ENCODE results near the gene ARFGAP1. TPM values are rescaled to one million over a fixed set of nuclear protein-coding genes. Genes with fewer than 3 reads are reported as not detected.

Gene ARFGAP1
- total and polyA plus RNA-seq, 2 donors (not counting 3 experiments of a cell fraction or from before 2014, with no cell fraction given) = 93.7 to 126 TPM

GRCh38 chr20:63284083-63284440 lies 11.4 kb downstream of the ARFGAP1 start:
- Histone ChIP-seq H3K27me3 (ENCODE audit: control insufficient read depth in 2 of 2, insufficient read depth in 2 of 2, low read length in 2 of 2) (no peaks in the 10 kb centered on the region), H3K4me1 (ENCODE audit: control insufficient read depth, extremely low read depth, insufficient read depth, low read length) (no peaks in the 10 kb centered on the region), H3K27ac (ENCODE audit: insufficient read depth, low read depth, low read length) (no peak overlapping the region), H3K9me3 (replicated peaks; ENCODE audit: control insufficient read depth, insufficient read depth, low read length) (no peaks in the 10 kb centered on the region), H3K9ac (replicated peaks; ENCODE audit: extremely low read depth, insufficient read depth, low read length) (no peak overlapping the region), H4K20me1 (replicated peaks; ENCODE audit: control insufficient read depth, extremely low read depth, insufficient read depth, low read length) (no peaks in the 10 kb centered on the region), H2AFZ (ENCODE audit: low read depth, low read length) (no peak overlapping the region), H3K9me1 (replicated peaks; ENCODE audit: control insufficient read depth, extremely low read depth, insufficient read depth, low read length) (no peaks in the 10 kb centered on the region), H3K4me2 (ENCODE audit: insufficient read depth, low read length) (no peak overlapping the region), H3K36me3 (ENCODE audit: control insufficient read depth in 2 of 2, extremely low read depth in 1 of 2, insufficient read depth in 2 of 2, low read length in 2 of 2) (peaks cover 7 to 49% of the 10 kb centered on the region in 2 experiments), H3K79me2 (ENCODE audit: control insufficient read depth, insufficient read depth, low read length) (no peaks in the 10 kb centered on the region), H3K4me3 (replicated peaks in 1 of 3; ENCODE audit: insufficient read depth in 1 of 3, low read depth in 1 of 3, low read length in 3 of 3) (no peak overlapping the region)
- CTCF ChIA-PET = interaction anchor here (0.8 to 2.0 kb wide), 3 partner anchors 11 to 60 kb away, joined by 3 to 5 read pairs (median 4); partner anchors contain the start of gene ARFGAP1
- dilution Hi-C loops (cut with MboI; ENCODE audit: extremely low pct_ligation_motif_present, low sequenced_read_pairs) = no loop called here
- no peak for DNase-seq (ENCODE audit: low read depth, low spot score)
- FAIRE-seq = no peak
- POLR2A ChIA-PET = interaction anchor here (0.8 kb wide), 1 partner anchor 12 kb away, joined by 3 read pairs; the partner anchor contains the start of gene ARFGAP1
- intact Hi-C loops (cut with micrococcal nuclease) = no loop called here
- no TSS peak for BruUV-seq (replicated peaks)
- no peak for TF ChIP-seq FOS (IDR thresholded peaks at IDR 0.05; ENCODE audit: borderline replicate concordance, insufficient read depth, low read length)
- TF ChIP-seq EZH2 (IDR thresholded peaks at IDR 0.05; ENCODE audit: borderline replicate concordance, low read depth, low read length, severe bottlenecking) = no peak
- TF ChIP-seq POLR2A (IDR thresholded peaks at IDR 0.05; ENCODE audit: low read depth, low read length) = no peak
- no peak for TF ChIP-seq MYC (IDR thresholded peaks at IDR 0.05; ENCODE audit: low read depth, low read length)
- TF ChIP-seq POLR2AphosphoS5 (IDR thresholded peaks at IDR 0.05; ENCODE audit: insufficient read depth, low read depth, low read length) = no peak
- TF ChIP-seq JUN (IDR thresholded peaks at IDR 0.05; ENCODE audit: borderline replicate concordance, insufficient read depth, insufficient read length, low read depth) = no peak
- TF ChIP-seq, protein P1, sequence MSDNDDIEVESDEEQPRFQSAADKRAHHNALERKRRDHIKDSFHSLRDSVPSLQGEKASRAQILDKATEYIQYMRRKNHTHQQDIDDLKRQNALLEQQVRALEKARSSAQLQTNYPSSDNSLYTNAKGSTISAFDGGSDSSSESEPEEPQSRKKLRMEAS (IDR thresholded peaks at IDR 0.05; ENCODE audit: insufficient read depth, insufficient read length) = no peak
- TF ChIP-seq, protein P2, sequence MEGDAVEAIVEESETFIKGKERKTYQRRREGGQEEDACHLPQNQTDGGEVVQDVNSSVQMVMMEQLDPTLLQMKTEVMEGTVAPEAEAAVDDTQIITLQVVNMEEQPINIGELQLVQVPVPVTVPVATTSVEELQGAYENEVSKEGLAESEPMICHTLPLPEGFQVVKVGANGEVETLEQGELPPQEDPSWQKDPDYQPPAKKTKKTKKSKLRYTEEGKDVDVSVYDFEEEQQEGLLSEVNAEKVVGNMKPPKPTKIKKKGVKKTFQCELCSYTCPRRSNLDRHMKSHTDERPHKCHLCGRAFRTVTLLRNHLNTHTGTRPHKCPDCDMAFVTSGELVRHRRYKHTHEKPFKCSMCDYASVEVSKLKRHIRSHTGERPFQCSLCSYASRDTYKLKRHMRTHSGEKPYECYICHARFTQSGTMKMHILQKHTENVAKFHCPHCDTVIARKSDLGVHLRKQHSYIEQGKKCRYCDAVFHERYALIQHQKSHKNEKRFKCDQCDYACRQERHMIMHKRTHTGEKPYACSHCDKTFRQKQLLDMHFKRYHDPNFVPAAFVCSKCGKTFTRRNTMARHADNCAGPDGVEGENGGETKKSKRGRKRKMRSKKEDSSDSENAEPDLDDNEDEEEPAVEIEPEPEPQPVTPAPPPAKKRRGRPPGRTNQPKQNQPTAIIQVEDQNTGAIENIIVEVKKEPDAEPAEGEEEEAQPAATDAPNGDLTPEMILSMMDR (IDR thresholded peaks at IDR 0.05; ENCODE audit: extremely low read depth in 1 of 2, insufficient read depth in 1 of 2, low read depth in 1 of 2, low read length in 2 of 2) = no peak
- no peak for TF ChIP-seq GATA2 (IDR thresholded peaks at IDR 0.05; ENCODE audit: insufficient read depth, insufficient read length, low read depth, low read length)
